Epithelial cell of proximal tubule (primary cell): ENCODE results near the gene TRDMT1. TPM values are rescaled to one million over a fixed set of nuclear protein-coding genes. Genes with fewer than 3 reads are reported as not detected.

Source experiments
- DNase-seq: peaks from one replicate; pipeline ENCODE4 v3.0.0-alpha.2; 2011; ENCODE audit warnings: low read depth
- H3K4me3 ChIP-seq: 2 replicates; pipeline ENCODE4 v1.5.1; 2011; ENCODE audit warnings: low read depth, mild to moderate bottlenecking, low read length
- total RNA-seq: library from RNA; depleted of rRNA; stranded (reverse); fragments of >200 nt; gene quantifications from 2 replicates; pipeline ENCODE4 v1.2.3, GENCODE V29; 2015
- TF ChIP-seq, protein P1 (sequence below): conservative IDR thresholded peaks from 2 replicates; pipeline ENCODE4 v1.5.1; 2012; ENCODE audit warnings: low read depth, mild to moderate bottlenecking, low read length

Gene TRDMT1
- total RNA-seq, 1 donor from 2014 or later = 4.6 TPM

GRCh38 chr10:17210361-17210760 lies 8.9 kb upstream of the TRDMT1 start:
- H3K4me3 ChIP-seq = no peak overlapping the region
- no peak for DNase-seq
- TF ChIP-seq, protein P1, sequence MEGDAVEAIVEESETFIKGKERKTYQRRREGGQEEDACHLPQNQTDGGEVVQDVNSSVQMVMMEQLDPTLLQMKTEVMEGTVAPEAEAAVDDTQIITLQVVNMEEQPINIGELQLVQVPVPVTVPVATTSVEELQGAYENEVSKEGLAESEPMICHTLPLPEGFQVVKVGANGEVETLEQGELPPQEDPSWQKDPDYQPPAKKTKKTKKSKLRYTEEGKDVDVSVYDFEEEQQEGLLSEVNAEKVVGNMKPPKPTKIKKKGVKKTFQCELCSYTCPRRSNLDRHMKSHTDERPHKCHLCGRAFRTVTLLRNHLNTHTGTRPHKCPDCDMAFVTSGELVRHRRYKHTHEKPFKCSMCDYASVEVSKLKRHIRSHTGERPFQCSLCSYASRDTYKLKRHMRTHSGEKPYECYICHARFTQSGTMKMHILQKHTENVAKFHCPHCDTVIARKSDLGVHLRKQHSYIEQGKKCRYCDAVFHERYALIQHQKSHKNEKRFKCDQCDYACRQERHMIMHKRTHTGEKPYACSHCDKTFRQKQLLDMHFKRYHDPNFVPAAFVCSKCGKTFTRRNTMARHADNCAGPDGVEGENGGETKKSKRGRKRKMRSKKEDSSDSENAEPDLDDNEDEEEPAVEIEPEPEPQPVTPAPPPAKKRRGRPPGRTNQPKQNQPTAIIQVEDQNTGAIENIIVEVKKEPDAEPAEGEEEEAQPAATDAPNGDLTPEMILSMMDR = no peak

DNA sequence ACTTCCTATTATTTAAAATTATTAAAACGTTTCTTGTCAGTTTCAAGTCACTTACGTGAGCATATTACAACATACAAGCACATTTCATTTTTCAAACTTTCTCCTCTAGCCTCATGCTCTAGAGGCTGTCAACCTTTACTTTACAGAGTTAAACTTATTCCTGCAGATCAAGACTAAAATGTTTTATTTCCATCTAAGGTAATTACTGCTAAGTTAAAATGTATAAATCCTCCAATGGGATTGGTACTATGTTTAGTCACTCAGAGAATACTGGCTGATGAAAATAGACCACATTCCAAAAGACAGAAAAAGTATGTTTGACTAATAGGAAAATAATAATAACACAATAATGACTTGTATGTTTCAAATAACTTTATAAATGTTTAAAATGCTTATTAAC lies 8.4 kb upstream of the TRDMT1 start:
- DNase-seq = no peak
- no peak overlapping the region for H3K4me3 ChIP-seq
- TF ChIP-seq, protein P1 = no peak

DNA sequence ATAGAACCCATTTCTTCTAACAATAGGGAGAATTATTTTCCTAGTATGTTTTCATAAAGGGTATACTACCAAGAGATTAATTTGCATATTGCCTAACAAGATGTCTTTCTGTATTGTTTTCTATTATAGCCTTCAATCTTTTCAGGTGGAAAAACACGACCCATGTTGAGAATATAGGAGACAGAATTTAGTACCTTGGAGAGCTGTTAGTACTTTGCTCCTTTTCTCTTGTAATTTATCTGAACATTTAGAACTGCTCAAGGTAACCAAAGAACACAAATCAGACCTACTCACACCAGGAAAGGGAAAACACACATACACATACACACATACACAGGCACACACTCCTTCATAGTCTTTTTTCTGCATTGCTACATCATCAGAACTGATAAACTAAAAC lies 7.8 kb upstream of the TRDMT1 start:
- TF ChIP-seq, protein P1 = no peak
- H3K4me3 ChIP-seq = no peak overlapping the region
- DNase-seq = no peak

GRCh38 chr10:17208476-17208875 lies 7.0 kb upstream of the TRDMT1 start:
- no peak for DNase-seq
- TF ChIP-seq, protein P1 = no peak
- no peak overlapping the region for H3K4me3 ChIP-seq

- TF ChIP-seq, protein P1 = no peak
- no peak for DNase-seq
- no peak overlapping the region for H3K4me3 ChIP-seq
Measured at GRCh38 chr10:17206210-17206709, 4.8 kb upstream of the TRDMT1 start.

- no peak overlapping the region for H3K4me3 ChIP-seq
- DNase-seq = no peak
- TF ChIP-seq, protein P1 = no peak
Measured at GRCh38 chr10:17203416-17203815, 1.9 kb upstream of the TRDMT1 start.

GRCh38 chr10:17202999-17203398 lies 1.5 kb upstream of the TRDMT1 start:
- H3K4me3 ChIP-seq = no peak overlapping the region
- no peak for DNase-seq
- TF ChIP-seq, protein P1 = no peak
